HT1080 (cell line): ENCODE results near the gene PLEKHM1. TPM values are rescaled to one million over a fixed set of nuclear protein-coding genes. Genes with fewer than 3 reads are reported as not detected.
A peak's percentile ranks its signal among the peaks of the same experiment; 100 is the strongest.
"Not testable (repeated sequence)": the region's sequence is repeated elsewhere in the genome, so short reads cannot be mapped to it uniquely, and the experiment has no call there.

Experiments
- DNase-seq: peaks from one replicate; pipeline ENCODE4 v3.0.0-alpha.2; 2015; ENCODE audit warnings: low read depth
- total RNA-seq: library from RNA; depleted of rRNA; stranded (reverse); fragments of >200 nt; shearing (Covaris generic); gene quantifications from 2 replicates; pipeline ENCODE4 v1.2.3, GENCODE V29; 2014

The PLEKHM1 gene
- total RNA-seq, 1 experiment from 2014 or later: 16.4 TPM

DNA sequence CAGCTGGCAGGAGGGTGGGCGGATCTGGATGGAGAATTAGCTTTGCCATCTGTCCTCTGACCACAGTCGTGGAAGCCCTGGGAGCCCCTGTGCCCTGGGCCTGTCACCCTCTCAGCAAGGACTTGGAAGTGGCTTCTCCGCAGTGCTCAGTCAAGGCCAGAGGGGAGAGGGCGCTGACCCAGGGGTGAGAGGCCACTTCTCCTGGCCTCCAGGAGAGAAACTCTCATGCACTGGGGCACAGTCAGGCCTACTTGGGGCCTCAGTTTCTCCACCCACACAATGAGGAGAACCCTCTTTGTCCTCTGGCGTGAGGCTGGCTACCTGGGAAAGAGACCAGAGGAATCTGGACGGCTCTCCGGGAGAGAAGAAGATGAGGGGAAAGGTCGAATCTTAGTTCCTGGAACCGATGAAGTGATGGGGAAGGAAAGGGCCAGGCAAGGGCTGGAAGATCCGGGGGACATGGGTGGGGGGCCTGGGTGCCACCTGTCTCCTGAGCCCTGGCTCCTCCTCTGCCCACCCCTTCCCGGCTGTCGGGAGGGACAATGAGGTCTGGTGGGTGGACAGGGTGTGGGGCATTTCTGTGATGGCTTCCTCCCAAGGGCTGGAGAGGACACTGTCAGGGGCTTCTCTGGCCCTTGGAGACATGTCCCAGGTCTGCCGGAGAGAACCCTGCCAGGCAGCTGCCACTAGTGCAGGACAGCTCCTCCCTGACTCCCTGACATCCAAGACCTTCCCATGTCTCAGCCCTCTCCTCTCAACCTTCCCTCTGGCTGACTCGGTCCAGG is 48.8 kb downstream of the PLEKHM1 start:
- no peak for DNase-seq

DNA sequence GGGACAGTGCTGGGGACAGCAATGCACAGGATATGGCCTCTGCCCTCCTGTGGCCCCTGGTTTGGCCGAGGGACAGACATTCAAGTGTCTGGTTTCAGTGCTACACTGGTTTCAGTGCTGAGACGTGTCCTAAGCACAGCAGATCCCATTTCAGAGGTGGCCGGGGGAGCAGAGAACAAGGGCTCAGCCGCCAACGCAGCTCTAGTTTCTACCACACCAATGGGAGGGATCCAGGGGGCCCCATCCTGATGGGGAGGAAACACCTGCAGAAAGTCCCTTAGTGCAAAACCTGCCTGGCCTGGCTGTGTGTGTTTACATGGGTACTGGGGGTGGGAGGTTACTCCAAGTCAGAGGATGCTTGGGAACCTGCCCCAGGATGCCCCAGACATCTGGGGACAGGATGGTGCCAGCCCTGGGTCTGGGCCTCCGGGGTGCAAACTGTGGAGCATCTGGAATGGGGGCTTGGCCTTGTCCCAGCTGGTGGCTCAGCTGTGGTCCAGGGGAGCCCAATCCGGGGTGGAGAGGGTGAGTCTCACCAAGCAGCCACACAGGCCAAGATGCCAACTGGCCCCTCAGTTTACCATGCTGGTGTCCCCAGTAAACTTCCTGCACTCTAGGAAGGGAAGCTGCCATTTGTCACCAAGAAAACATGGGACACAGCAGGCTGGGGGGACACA is 49.5 kb downstream of the PLEKHM1 start:
- DNase-seq: not testable (repeated sequence)

DNA sequence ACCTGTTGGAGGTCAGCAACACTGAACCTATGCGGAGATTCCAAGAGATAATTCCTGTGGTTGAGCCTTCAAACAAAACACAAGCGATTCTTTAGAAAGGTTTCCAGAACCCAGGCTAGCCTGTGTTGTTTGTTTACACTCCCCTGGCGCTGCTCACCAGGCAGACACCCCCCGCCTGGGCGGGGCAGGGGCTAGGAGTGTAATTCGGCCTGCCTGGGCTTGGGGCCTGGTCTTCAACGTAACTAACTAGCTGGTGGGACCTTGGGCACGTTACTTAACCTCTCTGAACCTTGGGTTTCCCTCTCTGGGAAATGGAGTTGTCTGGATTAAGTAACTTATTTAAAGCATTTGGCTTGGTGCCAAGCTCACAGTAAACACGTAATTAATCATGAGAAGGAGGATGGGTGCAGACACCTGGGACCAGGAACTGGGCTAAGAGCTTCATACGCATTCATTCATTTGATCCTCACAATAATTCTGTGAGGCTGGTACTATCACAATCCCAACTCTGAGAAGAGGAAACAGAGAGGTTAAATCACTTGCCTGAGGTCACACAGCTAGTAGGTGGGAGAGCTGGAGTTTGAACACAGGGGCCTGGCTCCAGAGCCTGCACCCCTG is 50.3 kb downstream of the PLEKHM1 start:
- no peak for DNase-seq

DNA sequence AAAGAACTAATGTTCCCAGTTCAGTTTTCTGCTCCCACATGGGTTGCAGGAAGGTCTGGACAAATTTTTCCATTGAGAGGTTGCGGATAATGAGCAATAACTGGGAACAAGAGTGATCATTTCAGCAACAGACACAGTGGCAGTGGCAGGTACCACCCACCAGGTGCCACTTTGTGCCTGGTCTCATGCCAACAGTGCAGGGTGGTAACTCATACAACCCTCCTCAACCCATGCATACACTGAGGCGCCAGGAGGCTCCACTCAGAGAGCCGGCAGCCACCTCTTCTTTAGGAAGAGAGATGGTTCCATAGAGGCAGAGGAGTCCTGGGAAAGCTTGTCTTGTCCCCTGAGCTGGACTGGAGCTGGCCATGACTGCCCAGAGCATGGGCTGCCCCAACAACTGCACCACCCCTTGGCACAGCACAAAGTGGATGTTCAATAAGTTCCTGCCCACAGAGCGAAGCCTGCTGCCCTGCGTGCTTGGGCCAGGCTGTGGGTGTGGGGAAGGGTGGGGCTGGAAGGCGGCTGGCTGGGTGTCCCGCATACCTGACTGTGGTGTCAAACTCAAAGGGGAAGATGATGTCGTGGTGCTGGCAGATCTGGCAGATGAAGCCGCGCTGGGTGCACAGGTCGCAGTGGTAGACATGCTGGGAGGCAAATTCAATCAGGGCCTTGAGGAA is 51.5 kb downstream of the PLEKHM1 start:
- no peak for DNase-seq

DNA sequence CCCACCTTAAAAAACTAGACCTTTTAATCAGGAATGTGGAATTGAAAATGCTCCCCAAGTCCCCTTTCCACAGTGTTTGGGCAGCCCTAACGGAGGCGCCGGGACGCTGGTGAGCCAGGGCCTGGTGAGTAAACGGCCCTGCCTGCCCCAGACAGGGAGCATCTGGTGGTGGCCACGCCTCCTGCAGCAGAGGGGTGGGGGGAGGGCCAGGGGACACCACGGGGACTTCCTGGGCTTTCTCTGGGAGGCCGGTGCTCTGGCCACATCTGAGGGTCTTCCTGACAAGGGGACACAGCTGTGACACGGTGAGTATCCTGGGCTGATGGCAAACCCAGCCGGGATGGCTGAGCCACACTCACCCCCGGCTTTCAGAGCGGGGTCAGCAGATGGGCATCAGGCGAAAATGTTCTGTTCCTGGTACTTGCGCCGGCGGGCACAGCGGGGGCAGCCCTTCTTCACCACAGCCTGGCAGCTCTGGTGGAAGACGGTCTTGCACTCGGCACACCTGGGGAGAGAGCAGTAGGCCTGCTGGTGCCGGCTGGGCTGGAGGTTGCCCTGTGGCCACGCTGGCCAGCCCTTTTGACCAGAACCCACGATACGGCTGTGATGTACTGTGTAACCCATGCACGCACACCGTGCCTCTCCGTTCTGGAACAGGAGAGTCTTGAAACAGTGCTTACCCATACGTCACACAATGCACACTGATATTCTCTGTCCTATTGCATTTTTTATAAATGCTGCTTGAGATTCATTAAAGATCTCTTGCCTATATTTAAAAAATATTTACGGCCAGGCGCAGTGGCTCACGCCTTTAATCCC is 52.8 kb downstream of the PLEKHM1 start:
- DNase-seq: no peak

DNA sequence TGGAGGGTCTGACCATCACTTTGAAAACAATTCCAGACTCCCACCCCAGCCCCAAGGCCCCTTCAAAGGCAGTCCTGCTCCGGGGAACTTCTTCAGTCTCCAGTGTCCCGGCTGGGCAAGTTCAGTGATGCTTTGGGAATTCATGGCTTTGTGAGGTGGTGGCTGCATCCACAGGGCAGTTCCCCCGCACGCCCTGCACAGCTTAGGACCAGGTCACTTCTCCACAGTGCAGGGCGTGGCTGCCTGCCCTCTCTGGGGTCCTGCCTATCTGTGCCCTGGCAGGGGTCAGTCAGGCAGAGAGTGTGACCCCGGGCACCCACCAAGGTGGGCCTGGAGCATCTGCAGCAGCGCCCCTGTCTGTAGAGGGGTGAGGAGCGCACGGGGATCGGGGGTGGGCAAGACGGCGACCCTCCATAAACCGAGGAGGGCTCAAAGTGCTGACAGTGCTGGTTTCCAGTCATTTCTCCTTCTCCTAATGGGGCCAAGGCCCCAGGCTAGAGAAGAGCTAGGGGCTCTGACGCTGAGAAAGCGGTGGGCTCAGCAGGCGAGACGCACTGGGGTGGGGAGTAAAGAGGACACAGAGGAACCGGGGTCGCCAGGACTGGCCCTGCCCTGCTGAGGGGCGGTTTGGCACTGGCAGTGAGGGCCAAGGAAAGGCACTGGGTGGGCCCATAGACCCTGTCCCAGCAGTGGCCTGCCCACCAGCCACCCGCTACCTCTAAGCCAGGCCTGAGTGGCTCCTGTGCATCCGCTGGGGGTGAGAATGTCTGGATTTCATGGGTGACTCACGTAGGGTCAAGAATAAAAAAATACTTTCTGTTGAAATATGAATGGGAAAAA is 53.7 kb downstream of the PLEKHM1 start:
- no peak for DNase-seq

DNA sequence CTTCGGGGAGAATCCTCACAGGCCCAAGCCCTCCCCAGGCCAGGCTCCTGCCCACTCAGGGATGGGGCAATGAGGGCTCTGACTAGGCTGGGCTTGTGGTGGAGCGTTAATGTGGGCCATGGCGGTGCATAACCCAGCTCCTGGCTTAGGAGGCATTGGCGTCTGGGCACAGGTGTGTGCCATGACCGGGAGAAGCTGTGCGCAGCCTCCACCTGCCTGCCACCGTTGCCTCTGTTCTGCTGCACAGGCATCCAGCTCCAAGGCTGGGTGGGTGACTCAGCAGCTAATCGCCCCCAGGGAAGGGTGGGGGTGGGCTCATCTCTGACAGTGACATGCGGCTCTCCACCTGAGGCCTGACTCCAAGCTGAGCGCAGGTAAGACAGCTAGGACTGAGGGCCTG is 54.4 kb downstream of the PLEKHM1 start:
- no peak for DNase-seq

DNA sequence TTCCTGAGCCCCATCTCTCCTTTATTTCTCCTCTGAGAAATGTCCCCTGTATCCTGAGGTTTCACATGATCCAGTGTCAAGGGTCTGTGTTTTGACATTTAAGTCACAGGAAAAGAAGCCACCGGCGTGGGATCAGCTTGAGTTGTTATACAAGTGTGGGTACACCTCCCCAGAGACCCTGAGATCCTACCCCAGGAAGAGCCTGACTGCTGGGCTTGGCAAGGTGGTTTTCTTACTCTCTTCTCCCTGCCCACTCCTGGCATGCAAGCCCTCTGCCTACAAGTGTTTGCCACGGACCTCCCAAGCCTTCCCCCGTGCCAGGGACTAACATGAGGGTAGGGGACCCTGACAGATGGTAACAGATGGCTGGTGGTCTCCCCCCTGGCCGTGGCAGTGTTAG is 55.0 kb downstream of the PLEKHM1 start:
- no peak for DNase-seq

DNA sequence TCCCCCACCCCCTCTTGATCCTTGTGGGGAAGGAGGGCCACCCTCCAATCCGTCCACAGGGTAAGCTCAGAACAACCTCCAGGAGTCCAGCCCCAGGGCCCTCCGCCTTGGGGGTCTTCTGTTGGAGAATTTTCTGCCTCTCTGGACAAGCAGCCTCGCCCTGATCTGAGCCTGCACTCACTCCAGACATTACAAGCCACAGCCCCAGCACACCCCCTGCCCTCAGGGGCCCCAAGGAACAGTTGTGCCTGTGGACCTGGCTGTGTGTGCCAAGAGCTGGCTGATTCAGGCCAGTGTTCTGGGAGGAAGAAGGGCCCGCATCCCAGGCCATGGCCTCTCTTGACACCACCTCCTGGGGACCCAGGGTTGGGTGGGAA is 57.4 kb downstream of the PLEKHM1 start:
- no peak for DNase-seq

DNA sequence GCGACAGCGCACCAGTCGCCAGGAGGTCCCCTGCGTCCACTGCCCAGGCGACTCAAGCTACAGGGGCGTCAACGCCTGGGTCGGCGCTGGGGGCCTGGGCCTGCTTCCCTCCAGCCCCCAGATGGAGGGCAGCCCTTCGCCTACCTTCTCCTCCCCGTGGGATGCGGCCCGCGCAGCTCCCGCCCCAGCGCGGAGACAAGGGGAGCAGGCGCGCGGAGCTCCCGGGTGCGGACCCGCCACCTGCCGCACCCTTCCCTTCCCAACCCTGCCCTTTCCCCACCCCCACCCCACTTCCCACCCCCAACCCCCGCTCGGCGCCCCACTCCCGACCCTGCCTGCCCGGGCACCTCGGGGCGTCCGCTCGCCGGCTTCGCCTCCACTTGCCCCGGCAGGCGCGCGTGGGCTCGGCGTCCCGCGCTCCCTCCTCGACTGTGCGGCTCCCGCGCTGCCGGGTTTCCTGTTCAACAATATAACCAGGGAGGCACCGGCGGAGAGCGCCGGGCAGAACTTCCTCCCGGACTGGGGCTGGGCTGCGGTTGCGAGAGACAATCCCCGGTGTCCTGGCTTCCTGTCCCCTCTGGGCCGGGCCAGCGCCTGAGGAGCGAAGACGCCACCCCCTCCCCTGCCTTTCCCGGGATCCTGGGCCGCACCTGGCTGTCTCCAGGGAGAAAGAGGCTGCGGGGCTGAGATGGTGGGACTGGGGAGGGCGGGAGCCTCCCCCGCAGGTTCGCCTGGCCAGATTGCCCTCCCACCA is 57.9 kb downstream of the PLEKHM1 start, which contains the start of gene ARHGAP27:
Gene ARHGAP27, minus strand, starts transcription at position 466 of the 754 bp plus-strand sequence. CDS start 2,591 bp downstream, outside the sequence.
- peak; percentile 35 for DNase-seq

DNA sequence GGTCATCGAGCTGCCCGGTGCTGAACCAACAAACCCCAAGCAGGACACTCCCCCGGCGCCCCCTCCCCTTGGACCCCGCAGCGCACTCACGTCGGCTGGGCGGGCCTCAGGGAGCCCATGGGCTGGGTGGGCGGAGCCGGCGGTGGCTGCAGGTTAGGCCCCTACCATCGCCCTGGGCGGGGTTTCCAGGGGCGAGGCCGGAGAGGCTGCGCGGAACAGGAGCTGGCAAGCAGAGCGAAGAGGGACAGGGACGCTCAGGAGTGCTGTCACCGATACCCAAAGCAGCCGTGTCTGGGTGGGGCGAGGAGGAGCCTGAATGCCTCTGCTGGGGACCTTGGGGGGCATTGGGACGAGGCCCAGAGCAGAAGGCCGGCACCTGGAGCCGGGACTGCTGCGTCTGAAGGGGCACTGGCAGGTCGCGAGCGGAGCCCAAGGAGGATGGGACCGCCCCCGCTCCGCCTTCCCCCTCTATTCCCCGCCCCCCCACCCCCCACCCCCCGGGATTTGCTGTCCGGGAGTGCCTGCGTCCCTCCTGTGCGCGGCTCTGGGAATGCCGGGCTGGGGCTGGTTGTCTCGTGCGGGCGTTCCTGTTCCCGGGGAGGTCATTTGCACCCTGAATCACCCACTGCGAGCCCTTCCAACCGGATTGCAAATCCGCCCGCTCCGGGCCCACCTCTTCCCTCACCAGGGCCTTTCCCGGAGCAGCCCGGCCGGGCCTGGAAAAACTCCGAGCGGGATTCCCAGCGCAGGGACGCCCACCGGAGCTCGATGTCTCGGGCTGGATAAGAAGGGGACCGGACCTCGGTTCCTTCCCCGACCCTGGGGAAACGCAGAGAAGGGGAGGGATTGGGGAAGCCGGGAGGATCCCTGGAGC is 58.8 kb downstream of the PLEKHM1 start:
- DNase-seq: peak; percentile 65

DNA sequence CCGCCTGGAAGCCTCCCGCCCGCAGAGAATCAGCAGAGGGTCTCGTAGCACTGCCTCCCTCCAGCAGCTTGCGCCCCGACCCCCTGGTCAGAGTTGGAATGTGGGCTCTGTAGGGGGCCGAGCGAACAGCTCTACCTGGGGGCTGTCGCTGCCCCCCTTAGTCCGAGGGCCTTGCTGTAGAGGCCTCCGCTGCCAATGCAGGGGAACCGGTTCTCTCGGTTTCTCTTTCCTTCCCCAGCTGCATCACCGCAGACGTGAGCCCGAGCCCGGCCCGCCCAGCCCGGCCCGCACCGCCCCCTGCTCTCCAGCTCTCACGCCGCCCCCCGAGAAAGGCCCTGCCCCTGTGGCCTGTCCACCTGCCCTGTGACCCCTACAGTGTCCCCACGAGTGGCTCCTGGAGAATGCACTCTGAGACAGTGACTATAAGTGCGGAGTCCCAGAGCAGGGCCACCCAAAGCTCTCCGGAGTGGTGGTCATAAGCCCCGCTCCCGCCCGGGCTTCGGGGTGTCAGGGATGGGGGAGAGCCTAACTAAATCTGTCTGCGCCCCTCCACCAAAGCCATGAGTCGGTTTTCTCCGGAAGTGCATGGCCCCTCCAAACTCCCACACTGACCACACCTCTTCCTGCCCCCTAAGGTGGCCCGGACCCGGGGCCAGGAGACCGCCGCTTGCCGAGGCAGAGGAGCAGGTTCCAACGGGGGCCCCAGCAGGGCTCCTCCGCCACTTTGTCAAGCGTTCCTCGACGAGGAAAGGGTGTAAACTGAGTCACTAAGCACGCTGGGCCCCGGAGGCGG is 59.6 kb downstream of the PLEKHM1 start:
- no peak for DNase-seq

DNA sequence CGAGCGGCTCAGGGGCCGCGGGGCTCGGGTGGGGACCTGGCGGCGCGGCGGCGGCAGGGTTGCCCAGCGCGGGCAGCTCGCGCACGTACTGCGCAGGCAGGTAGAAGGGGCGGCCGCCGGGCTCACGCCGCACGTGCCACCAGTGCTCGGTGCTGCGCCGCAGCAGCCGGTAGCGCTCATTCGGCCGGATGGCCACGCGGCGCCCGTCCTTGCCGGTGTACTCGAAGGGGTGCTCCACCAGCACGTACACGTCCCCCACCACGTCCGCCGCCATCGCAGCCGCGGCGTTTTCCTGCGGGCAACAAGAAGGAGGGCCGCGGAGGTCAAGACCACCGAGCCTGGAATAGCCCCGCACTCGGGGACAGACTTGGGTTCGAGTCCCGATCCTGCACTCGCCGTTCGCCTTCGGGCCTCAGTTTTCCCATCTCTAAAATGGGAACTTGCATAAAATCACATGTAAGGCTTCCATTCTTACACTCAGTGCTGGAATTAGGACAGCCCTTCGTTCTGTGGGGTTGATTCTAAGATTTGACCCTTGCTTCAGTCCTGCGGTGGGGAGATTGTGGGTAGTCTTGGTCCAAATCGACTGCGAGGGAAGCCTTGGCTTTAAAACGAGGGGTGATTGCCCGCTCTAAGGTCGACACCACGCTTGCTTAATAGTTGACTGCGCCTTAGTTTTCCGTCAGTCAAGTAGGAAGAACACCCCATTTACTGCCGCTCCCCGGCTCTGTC is 60.3 kb downstream of the PLEKHM1 start:
- DNase-seq: no peak

DNA sequence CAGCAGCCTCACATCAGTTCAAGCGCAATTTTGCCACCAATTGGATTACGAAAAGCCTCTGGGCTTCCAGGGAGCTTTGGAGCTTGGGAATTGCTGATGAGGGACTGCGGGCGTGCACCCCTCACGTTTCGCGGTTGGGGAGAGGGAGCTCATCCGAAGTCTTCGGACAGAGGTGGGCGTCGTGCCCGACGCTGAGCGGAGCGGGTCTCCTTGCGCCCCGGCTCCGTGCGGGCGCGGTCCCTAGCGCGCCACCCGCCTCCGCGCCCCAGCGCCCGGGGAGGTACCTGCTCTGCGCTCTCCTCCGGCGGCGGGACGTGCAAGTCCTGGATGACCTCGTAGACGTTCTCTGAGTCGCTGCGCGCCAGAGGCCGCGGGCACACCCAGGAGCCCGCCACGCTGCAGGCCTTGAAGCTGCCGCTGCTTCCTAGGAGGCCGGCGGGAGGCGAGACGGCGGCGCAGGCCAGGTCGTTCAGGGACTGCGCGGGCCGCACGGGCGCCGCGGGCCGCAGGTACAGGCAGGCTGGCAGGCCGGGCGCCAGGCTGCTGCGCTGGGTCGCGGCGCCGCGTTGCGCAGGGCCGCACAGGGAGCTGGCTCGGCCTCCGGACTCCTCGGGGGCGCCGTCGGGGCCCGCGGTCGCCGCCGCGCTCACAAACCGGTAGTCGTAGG is 61.0 kb downstream of the PLEKHM1 start:
- DNase-seq: no peak

DNA sequence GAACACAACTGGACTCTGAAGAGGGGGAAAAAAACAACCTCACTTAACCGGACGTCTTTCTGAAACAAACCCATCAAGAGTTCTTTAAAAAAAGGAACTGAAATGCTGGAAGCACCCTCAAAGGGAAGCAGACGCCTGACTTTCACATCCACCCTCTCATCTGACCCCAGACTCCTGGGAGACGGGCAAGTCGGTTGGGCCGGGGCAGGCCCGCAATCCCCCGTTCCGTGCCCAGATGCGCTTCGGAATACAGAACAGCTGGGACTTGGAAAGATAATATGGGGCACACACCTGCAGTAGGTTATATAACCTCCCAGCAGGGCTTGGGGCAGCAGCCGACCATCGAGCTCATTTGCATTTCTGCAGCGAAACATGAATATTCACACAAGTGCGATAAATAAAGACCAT is 61.6 kb downstream of the PLEKHM1 start:
- DNase-seq: no peak

DNA sequence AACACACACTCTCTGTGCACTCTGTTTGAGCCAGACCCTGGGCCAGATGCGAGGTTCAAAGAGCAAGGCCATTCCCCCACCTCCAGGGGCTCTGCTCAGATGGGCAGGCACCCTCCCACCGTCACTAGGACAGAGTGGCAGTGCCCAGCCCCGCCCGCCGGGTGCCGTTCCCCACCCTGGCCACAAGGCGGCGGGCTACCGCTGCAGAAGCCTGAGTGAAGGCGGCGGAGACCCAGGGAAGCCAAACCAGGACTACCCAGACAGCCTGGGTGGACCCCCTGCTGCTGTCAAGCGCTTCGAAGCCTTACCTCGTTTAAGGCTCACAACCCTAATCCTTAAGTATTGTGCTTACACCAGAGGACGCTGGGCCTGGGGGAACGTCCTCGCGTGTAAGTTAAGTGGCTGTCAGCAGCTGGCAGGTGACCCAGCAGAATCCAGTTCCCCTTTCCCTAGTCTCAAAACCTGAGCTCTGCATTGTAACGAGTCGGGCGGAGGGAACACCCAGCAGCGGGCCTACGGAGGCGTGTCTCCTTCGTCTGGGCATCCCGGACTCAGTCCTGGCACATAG is 62.4 kb downstream of the PLEKHM1 start:
- peak; percentile 69 for DNase-seq
